ENCODE data around the gene ZNF367. TPM values are rescaled to one million over a fixed set of nuclear protein-coding genes. Genes with fewer than 3 reads are reported as not detected.

The ZNF367 gene
- total RNA-seq, 5 donors from 2014 or later (not counting 1 experiment from before 2014, with no cell fraction given): 3.7 to 6.2 (median 5.8) TPM

- H3K27ac ChIP-seq (ENCODE audit: low read length): no peak overlapping the region
- no peaks in the 10 kb centered on the region for H3K27me3 ChIP-seq (replicated peaks in 1 of 2; ENCODE audit: control insufficient read depth in 2 of 2, extremely low read depth in 1 of 2, insufficient read depth in 2 of 2, low read length in 1 of 2)
- ATAC-seq (replicated peaks in 1 of 4) (no peak), DNase-seq (no peak)
- POLR2A ChIA-PET: interaction anchor here in 1 of 2 donors (0.6 to 0.7 kb wide), 2 partner anchors 8 to 156 kb away, joined by 3 to 8 read pairs; no protein-coding TSS in a partner anchor
- H3K36me3 Mint-ChIP-seq: peaks cover 38% of the 10 kb centered on the region
- no peaks in the 10 kb centered on the region for H3K9me3 Mint-ChIP-seq
- CTCF ChIA-PET: interaction anchor here in 1 of 2 donors (1.0 kb wide), 1 partner anchor 8 kb away, joined by 5 read pairs; no protein-coding TSS in a partner anchor
- H3K36me3 ChIP-seq (ENCODE audit: control insufficient read depth in 2 of 2, extremely low read depth in 1 of 2, insufficient read depth in 1 of 2, low read length in 1 of 2): no peaks in the 10 kb centered on the region
- no peaks in the 10 kb centered on the region for H3K4me1 ChIP-seq (ENCODE audit: control insufficient read depth in 1 of 2, extremely low read depth in 1 of 2, insufficient read depth in 2 of 2, low read length in 2 of 2)
- no peaks in the 10 kb centered on the region for H3K9me3 ChIP-seq
- H3K27ac Mint-ChIP-seq: no peak overlapping the region
- H3K4me3 Mint-ChIP-seq: no peak overlapping the region
- H3K27me3 Mint-ChIP-seq: no peaks in the 10 kb centered on the region
- H3K4me1 Mint-ChIP-seq: peaks cover 0 to 8% (median 6%) of the 10 kb centered on the region in 3 donors
- whole genome bisulfite sequencing (ENCODE audit: insufficient coverage): 67% methylated on average over 2 of the region's 5 CpGs
- H3K4me3 ChIP-seq (ENCODE audit: control insufficient read depth in 1 of 2, extremely low read depth in 1 of 2, low read length in 1 of 2): no peak overlapping the region
Measured at GRCh38 chr9:96460470-96460869, 42.3 kb upstream of the ZNF367 start.

- Mint-ChIP-seq H3K27ac (no peak overlapping the region), H3K4me3 (no peak overlapping the region)
- CTCF ChIA-PET: interaction anchor here in 1 of 2 donors (0.5 kb wide), 1 partner anchor 1000 kb away, joined by 3 read pairs; no protein-coding TSS in a partner anchor
Measured at GRCh38 chr9:96459268-96460007, 41.3 kb upstream of the ZNF367 start.

GRCh38 chr9:96458226-96458625, 40.1 kb upstream of the ZNF367 start:
- H3K4me1 ChIP-seq (ENCODE audit: control insufficient read depth in 1 of 2, extremely low read depth in 1 of 2, insufficient read depth in 2 of 2, low read length in 2 of 2): no peaks in the 10 kb centered on the region
- DNase-seq (no peak), ATAC-seq (replicated peaks in 1 of 4) (no peak)
- H3K9me3 ChIP-seq: no peaks in the 10 kb centered on the region
- ChIA-PET CTCF (interaction anchor here in 1 of 2 donors (1.1 kb wide), 1 partner anchor 9 kb away, joined by 4 read pairs; the partner anchor contains the start of gene HABP4), POLR2A (no interaction called here)
- peaks cover 7 to 17% (median 14%) of the 10 kb centered on the region in 3 donors for H3K4me1 Mint-ChIP-seq
- no peaks in the 10 kb centered on the region for H3K27me3 Mint-ChIP-seq
- no peak overlapping the region for H3K27ac ChIP-seq (ENCODE audit: low read length)
- H3K36me3 Mint-ChIP-seq: peaks cover 20% of the 10 kb centered on the region
- H3K27me3 ChIP-seq (replicated peaks in 1 of 2; ENCODE audit: control insufficient read depth in 2 of 2, extremely low read depth in 1 of 2, insufficient read depth in 2 of 2, low read length in 1 of 2): no peaks in the 10 kb centered on the region
- H3K36me3 ChIP-seq (ENCODE audit: control insufficient read depth in 2 of 2, extremely low read depth in 1 of 2, insufficient read depth in 1 of 2, low read length in 1 of 2): no peaks in the 10 kb centered on the region
- no peak overlapping the region for H3K27ac Mint-ChIP-seq
- H3K4me3 Mint-ChIP-seq: no peak overlapping the region
- 100% methylated on average over 5 of the region's 8 CpGs for WGBS (ENCODE audit: insufficient coverage)
- H3K4me3 ChIP-seq (ENCODE audit: control insufficient read depth in 1 of 2, extremely low read depth in 1 of 2, low read length in 1 of 2): no peak overlapping the region
- no peaks in the 10 kb centered on the region for H3K9me3 Mint-ChIP-seq

More at GRCh38 chr9:96459268-96460007, 41.3 kb upstream of the ZNF367 start:
- Histone ChIP-seq H3K4me3 (ENCODE audit: control insufficient read depth in 1 of 2, extremely low read depth in 1 of 2, low read length in 1 of 2) (no peak overlapping the region), H3K27me3 (replicated peaks in 1 of 2; ENCODE audit: control insufficient read depth in 2 of 2, extremely low read depth in 1 of 2, insufficient read depth in 2 of 2, low read length in 1 of 2) (no peaks in the 10 kb centered on the region), H3K36me3 (ENCODE audit: control insufficient read depth in 2 of 2, extremely low read depth in 1 of 2, insufficient read depth in 1 of 2, low read length in 1 of 2) (no peaks in the 10 kb centered on the region), H3K27ac (ENCODE audit: low read length) (no peak overlapping the region), H3K4me1 (ENCODE audit: control insufficient read depth in 1 of 2, extremely low read depth in 1 of 2, insufficient read depth in 2 of 2, low read length in 2 of 2) (no peaks in the 10 kb centered on the region), H3K9me3 (no peaks in the 10 kb centered on the region)
- ATAC-seq (replicated peaks in 1 of 4) (no peak), DNase-seq (no peak)
- WGBS (ENCODE audit: insufficient coverage): 100% methylated on average over 1 of the region's 7 CpGs
- Mint-ChIP-seq H3K27me3 (no peaks in the 10 kb centered on the region), H3K36me3 (peaks cover 29% of the 10 kb centered on the region), H3K4me1 (peaks cover 0 to 8% (median 6%) of the 10 kb centered on the region in 3 donors), H3K9me3 (no peaks in the 10 kb centered on the region)
- POLR2A ChIA-PET: interaction anchor here in 1 of 2 donors (0.7 kb wide), 1 partner anchor 10 kb away, joined by 3 read pairs; the partner anchor contains the start of gene HABP4

- ATAC-seq (replicated peaks in 1 of 4) (no peak), DNase-seq (no peak)
- Mint-ChIP-seq H3K9me3 (no peaks in the 10 kb centered on the region), H3K27me3 (no peaks in the 10 kb centered on the region), H3K4me3 (no peak overlapping the region), H3K27ac (no peak overlapping the region), H3K4me1 (peaks cover 11 to 21% (median 18%) of the 10 kb centered on the region in 3 donors), H3K36me3 (peaks cover 20% of the 10 kb centered on the region)
- Histone ChIP-seq H3K9me3 (no peaks in the 10 kb centered on the region), H3K4me1 (ENCODE audit: control insufficient read depth in 1 of 2, extremely low read depth in 1 of 2, insufficient read depth in 2 of 2, low read length in 2 of 2) (no peaks in the 10 kb centered on the region), H3K36me3 (ENCODE audit: control insufficient read depth in 2 of 2, extremely low read depth in 1 of 2, insufficient read depth in 1 of 2, low read length in 1 of 2) (no peaks in the 10 kb centered on the region), H3K27ac (ENCODE audit: low read length) (no peak overlapping the region), H3K4me3 (ENCODE audit: control insufficient read depth in 1 of 2, extremely low read depth in 1 of 2, low read length in 1 of 2) (no peak overlapping the region), H3K27me3 (replicated peaks in 1 of 2; ENCODE audit: control insufficient read depth in 2 of 2, extremely low read depth in 1 of 2, insufficient read depth in 2 of 2, low read length in 1 of 2) (no peaks in the 10 kb centered on the region)
- POLR2A ChIA-PET: interaction anchor here in 1 of 2 donors (0.5 kb wide), 1 partner anchor 81 kb away, joined by 3 read pairs; no protein-coding TSS in a partner anchor
- no CpG with 5 or more reads among the region's 4 CpGs for WGBS (ENCODE audit: insufficient coverage)
- CTCF ChIA-PET: interaction anchor here in 1 of 2 donors (0.6 to 1.1 kb wide), 2 partner anchors 8 to 18 kb away, joined by 3 to 4 read pairs; partner anchors contain the start of gene HABP4
Measured at GRCh38 chr9:96457266-96457665, 39.1 kb upstream of the ZNF367 start.

GRCh38 chr9:96453625-96454024, 35.5 kb upstream of the ZNF367 start:
- peaks cover 0 to 16% of the 10 kb centered on the region in 2 experiments for H3K4me1 ChIP-seq (ENCODE audit: control insufficient read depth in 1 of 2, extremely low read depth in 1 of 2, insufficient read depth in 2 of 2, low read length in 2 of 2)
- H3K9me3 Mint-ChIP-seq: no peaks in the 10 kb centered on the region
- 100% methylated on average over 1 of the region's 2 CpGs for WGBS (ENCODE audit: insufficient coverage)
- no peaks in the 10 kb centered on the region for H3K27me3 ChIP-seq (replicated peaks in 1 of 2; ENCODE audit: control insufficient read depth in 2 of 2, extremely low read depth in 1 of 2, insufficient read depth in 2 of 2, low read length in 1 of 2)
- peaks cover 5% of the 10 kb centered on the region for H3K36me3 Mint-ChIP-seq
- H3K27me3 Mint-ChIP-seq: peaks cover 0 to 4% of the 10 kb centered on the region in 2 donors
- H3K27ac ChIP-seq (ENCODE audit: low read length): no peak overlapping the region
- no peaks in the 10 kb centered on the region for H3K36me3 ChIP-seq (ENCODE audit: control insufficient read depth in 2 of 2, extremely low read depth in 1 of 2, insufficient read depth in 1 of 2, low read length in 1 of 2)
- DNase-seq: peak in 2 of 35 experiments; percentile 10 to 19
- no peak for ATAC-seq (replicated peaks in 1 of 4)
- ChIA-PET CTCF (interaction anchor here (0.7 to 1.0 kb wide), 2 partner anchors 472 to 1162 kb away, joined by 3 read pairs; no protein-coding TSS in a partner anchor), POLR2A (interaction anchor here in 1 of 2 donors (0.7 kb wide), 1 partner anchor 112 kb away, joined by 6 read pairs; no protein-coding TSS in a partner anchor)
- no peaks in the 10 kb centered on the region for H3K9me3 ChIP-seq
- peaks cover 28 to 35% (median 33%) of the 10 kb centered on the region in 3 donors for H3K4me1 Mint-ChIP-seq
- no peak overlapping the region for H3K4me3 ChIP-seq (ENCODE audit: control insufficient read depth in 1 of 2, extremely low read depth in 1 of 2, low read length in 1 of 2)
- H3K4me3 Mint-ChIP-seq: no peak overlapping the region
- H3K27ac Mint-ChIP-seq: no peak overlapping the region
